GM12875 (cell line): Measurements from ENCODE around the gene DBP.
"Not testable (repeated sequence)": the region's sequence is repeated elsewhere in the genome, so short reads cannot be mapped to it uniquely, and the experiment has no call there.

ENCODE experiments used
- H3K4me3 ChIP-seq: one replicate; pipeline ENCODE4 v1.5.1; 2011; ENCODE audit warnings: low read depth, low read length, control low read depth
- TF ChIP-seq, protein P1 (sequence below): IDR thresholded peaks from 2 replicates; pipeline ENCODE4 v1.5.1; 2011; ENCODE audit warnings: low read depth, mild to moderate bottlenecking, control low read depth, inconsistent platforms, low read length, moderate library complexity, borderline replicate concordance; ENCODE audit not compliant: insufficient read depth

The DBP gene

GRCh38 chr19:48636859-48637448, at the start of gene DBP:
Gene DBP (minus strand): TSS chr19:48637379. CDS start chr19:48636994, 385 bp downstream.
- TF ChIP-seq, protein P1, sequence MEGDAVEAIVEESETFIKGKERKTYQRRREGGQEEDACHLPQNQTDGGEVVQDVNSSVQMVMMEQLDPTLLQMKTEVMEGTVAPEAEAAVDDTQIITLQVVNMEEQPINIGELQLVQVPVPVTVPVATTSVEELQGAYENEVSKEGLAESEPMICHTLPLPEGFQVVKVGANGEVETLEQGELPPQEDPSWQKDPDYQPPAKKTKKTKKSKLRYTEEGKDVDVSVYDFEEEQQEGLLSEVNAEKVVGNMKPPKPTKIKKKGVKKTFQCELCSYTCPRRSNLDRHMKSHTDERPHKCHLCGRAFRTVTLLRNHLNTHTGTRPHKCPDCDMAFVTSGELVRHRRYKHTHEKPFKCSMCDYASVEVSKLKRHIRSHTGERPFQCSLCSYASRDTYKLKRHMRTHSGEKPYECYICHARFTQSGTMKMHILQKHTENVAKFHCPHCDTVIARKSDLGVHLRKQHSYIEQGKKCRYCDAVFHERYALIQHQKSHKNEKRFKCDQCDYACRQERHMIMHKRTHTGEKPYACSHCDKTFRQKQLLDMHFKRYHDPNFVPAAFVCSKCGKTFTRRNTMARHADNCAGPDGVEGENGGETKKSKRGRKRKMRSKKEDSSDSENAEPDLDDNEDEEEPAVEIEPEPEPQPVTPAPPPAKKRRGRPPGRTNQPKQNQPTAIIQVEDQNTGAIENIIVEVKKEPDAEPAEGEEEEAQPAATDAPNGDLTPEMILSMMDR: no peak; the same call in 1 of the 2 replicates
- peak within 1 kb of the TSS; percentile 62 for H3K4me3 ChIP-seq

DNA sequence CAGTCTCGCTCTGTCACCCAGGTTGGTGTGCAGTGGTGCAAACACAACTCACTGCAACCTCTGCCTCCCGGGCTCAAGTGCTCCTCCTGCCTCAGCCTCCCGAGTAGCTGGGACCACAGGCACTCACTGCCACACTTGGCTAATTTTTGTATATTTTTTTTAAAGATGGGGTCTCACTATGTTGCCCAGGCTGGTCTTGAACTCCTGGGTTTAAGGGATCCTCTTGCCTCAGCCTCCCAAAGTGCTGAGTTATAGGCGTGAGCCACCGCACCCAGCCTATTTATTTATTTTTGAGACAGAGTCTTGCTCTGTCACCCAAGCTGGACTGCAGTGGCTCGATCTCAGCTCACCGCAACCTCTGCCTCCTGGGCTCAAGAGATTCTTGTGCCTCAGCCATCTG, 49.5 kb upstream of the DBP start:
- H3K4me3 ChIP-seq: not testable (repeated sequence)

- TF ChIP-seq, protein P1: no peak
- H3K4me3 ChIP-seq: no peak overlapping the region
These were observed 48.9 kb upstream of the DBP start for GRCh38 chr19:48686088-48686487.

DNA sequence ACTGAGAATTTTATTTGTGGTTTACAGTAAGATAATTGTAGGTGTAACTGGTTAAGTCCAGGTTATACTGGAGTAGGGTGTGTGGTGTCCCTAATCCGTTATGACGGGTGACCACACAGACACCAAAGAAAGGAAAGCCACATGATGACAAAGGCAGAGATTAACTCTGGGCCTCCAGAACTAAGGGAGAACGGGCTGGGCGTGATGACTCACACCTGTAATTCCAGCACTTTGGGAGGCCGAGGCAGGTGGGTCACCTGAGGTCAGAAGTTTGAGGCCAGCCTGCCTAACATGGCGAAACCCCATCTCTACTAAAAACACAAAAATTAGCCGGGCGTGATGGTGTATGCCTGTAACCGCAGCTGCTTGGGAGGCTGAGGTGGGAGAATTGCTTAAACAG, 48.4 kb upstream of the DBP start:
- TF ChIP-seq, protein P1: no peak
- no peak overlapping the region for H3K4me3 ChIP-seq

GRCh38 chr19:48683349-48683748, 46.2 kb upstream of the DBP start:
- no peak overlapping the region for H3K4me3 ChIP-seq
- TF ChIP-seq, protein P1: no peak

DNA sequence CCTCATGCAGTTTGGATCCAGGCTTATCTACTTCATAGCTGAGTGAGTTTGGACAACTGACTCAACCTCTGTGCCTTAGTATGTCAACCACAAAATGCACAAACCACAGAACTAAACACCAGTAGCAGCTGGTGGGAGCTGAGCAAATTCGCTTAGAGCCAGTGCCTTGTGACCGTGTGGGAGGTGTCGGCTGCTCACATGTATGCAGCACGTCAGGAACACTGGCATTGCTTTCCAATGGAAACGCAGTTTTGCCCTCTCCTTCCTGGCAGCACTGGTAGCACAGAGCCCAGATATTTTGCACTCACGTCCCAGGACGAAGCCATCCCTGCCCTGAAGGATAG, 43.9 kb upstream of the DBP start:
- TF ChIP-seq, protein P1: no peak
- no peak overlapping the region for H3K4me3 ChIP-seq

- TF ChIP-seq, protein P1: no peak
These were observed 43.4 kb upstream of the DBP start for GRCh38 chr19:48680436-48681126.

GRCh38 chr19:48680006-48680405, 42.8 kb upstream of the DBP start:
- H3K4me3 ChIP-seq: not testable (repeated sequence)

More at GRCh38 chr19:48680436-48681126, 43.4 kb upstream of the DBP start:
- no peak overlapping the region for H3K4me3 ChIP-seq
